SK-N-SH (cell line): ENCODE measurements around the gene EXOC3. TPM values are rescaled to one million over a fixed set of nuclear protein-coding genes. Genes with fewer than 3 reads are reported as not detected.
"Not testable (repeated sequence)": the region's sequence is repeated elsewhere in the genome, so short reads cannot be mapped to it uniquely, and the experiment has no call there.

Source experiments
- CTCF ChIA-PET: fragments of 300-600, 350-600 bp; formaldehyde crosslinking; extraction: SDS; loops from one replicate; lab custom pipeline; 2021; lab: Yijun Ruan, JAX
- POLR2A ChIA-PET: fragments of 350-600 bp; sonication (Branson Sonifier 250); formaldehyde crosslinking; extraction: SDS; loops from one replicate; lab custom pipeline; 2020; ENCODE audit warnings: antibody characterized with exemption, inconsistent platforms; lab: Yijun Ruan, JAX
- DNase-seq: peaks from one replicate; pipeline ENCODE4 v3.0.0; 2012
- H2AFZ ChIP-seq: fragments of 200-600 bp; sonication (generic); 2 replicates; pipeline ENCODE4 v1.8.1; 2016; ENCODE audit warnings: antibody characterized with exemption, mild to moderate bottlenecking, low read depth
- H3F3A ChIP-seq: fragments of 200-600 bp; sonication (generic); replicated peaks from 2 replicates; pipeline ENCODE3; 2016; ENCODE audit warnings: antibody characterized with exemption, mild to moderate bottlenecking; ENCODE audit not compliant: insufficient read depth
- H3K27ac ChIP-seq, 2 experiments: fragments of 200-500 bp in 1 of 2; fragments of 200-600 bp in 1 of 2; sonication (Bioruptor generic) in 1 of 2; sonication (generic), shearing (Covaris generic) in 1 of 2; 2 replicates each; pipeline versions ENCODE4 v1.5.1 to v1.6.1; 2014 to 2016; ENCODE audit warnings: low read depth in 2 of 2, inconsistent platforms in 1 of 2, low read length in 1 of 2, mild to moderate bottlenecking in 1 of 2, mixed read lengths in 1 of 2
- H3K27me3 ChIP-seq: fragments of 200-600 bp; sonication (generic), shearing (Covaris generic); 2 replicates; pipeline ENCODE4 v1.6.1; 2016; ENCODE audit warnings: mixed run types; ENCODE audit not compliant: insufficient read depth
- H3K36me3 ChIP-seq, 2 experiments: fragments of 200-500 bp in 1 of 2; fragments of 200-600 bp in 1 of 2; sonication (Bioruptor generic) in 1 of 2; sonication (generic) in 1 of 2; replicated peaks in 1 of 2; 2 replicates each; pipeline versions ENCODE3 to v1.5.1; 2014 to 2016; ENCODE audit warnings: low read length in 1 of 2, mild to moderate bottlenecking in 1 of 2; ENCODE audit not compliant: insufficient read depth in 2 of 2, control insufficient read depth in 1 of 2
- H3K4me1 ChIP-seq, 2 experiments: fragments of 200-500 bp in 1 of 2; fragments of 200-600 bp in 1 of 2; sonication (Bioruptor generic) in 1 of 2; sonication (generic), shearing (Covaris generic) in 1 of 2; 2 replicates each; pipeline versions ENCODE4 v1.5.1 to v1.6.1; 2014 to 2016; ENCODE audit warnings: low read depth in 1 of 2, low read length in 1 of 2, mixed run types in 1 of 2; ENCODE audit not compliant: insufficient read depth in 2 of 2, control insufficient read depth in 1 of 2
- H3K4me2 ChIP-seq: fragments of 200-600 bp; sonication (generic), shearing (Covaris generic); 2 replicates; pipeline ENCODE4 v1.6.1; 2017; ENCODE audit warnings: mixed run types
- H3K4me3 ChIP-seq, 2 experiments: fragments of 200-500 bp in 1 of 2; fragments of 200-600 bp in 1 of 2; sonication (Bioruptor generic) in 1 of 2; sonication (generic), shearing (Covaris generic) in 1 of 2; 2 replicates each; pipeline versions ENCODE4 v1.5.1 to v1.8.1; 2014 to 2016; ENCODE audit warnings: low read depth in 2 of 2, inconsistent platforms in 1 of 2, low read length in 1 of 2, mild to moderate bottlenecking in 1 of 2, mixed read lengths in 1 of 2, moderate library complexity in 1 of 2
- H3K79me2 ChIP-seq: fragments of 200-600 bp; sonication (generic); 2 replicates; pipeline ENCODE4 v1.8.1; 2017; ENCODE audit warnings: mild to moderate bottlenecking; ENCODE audit not compliant: insufficient read depth
- H3K9ac ChIP-seq: fragments of 200-600 bp; sonication (generic); 2 replicates; pipeline ENCODE4 v1.6.1; 2017; ENCODE audit warnings: mixed run types
- H3K9me2 ChIP-seq: fragments of 200-600 bp; sonication (generic); 2 replicates; pipeline ENCODE4 v1.6.1; 2017; ENCODE audit warnings: mixed run types
- H3K9me3 ChIP-seq: fragments of 200-600 bp; sonication (generic); 2 replicates; pipeline ENCODE4 v1.6.1; 2017; ENCODE audit warnings: mixed run types, mild to moderate bottlenecking, moderate library complexity
- H4K20me1 ChIP-seq: fragments of 200-600 bp; sonication (generic); 2 replicates; pipeline ENCODE4 v1.6.1; 2017; ENCODE audit warnings: mild to moderate bottlenecking, mixed run types; ENCODE audit not compliant: insufficient read depth
- CHD2 ChIP-seq: fragments of 150-350 bp; IDR thresholded peaks from 2 replicates; pipeline ENCODE4 v1.6.1; 2018; ENCODE audit warnings: low read length; ENCODE audit not compliant: partially characterized antibody
- EP300 ChIP-seq, 2 experiments: IDR thresholded peaks; 2 replicates each; pipeline versions ENCODE4 v1.4.0 to v1.6.1; 2012; ENCODE audit warnings: borderline replicate concordance in 1 of 2, low read depth in 1 of 2, low read length in 1 of 2
- GABPA ChIP-seq: IDR thresholded peaks from 2 replicates; pipeline ENCODE4 v1.4.0; 2012; ENCODE audit warnings: low read depth, mild to moderate bottlenecking
- MAX ChIP-seq: IDR thresholded peaks from 2 replicates; pipeline ENCODE4 v1.4.0; 2012; ENCODE audit warnings: low read depth
- MXI1 ChIP-seq: IDR thresholded peaks from 2 replicates; pipeline ENCODE4 v1.6.1; 2012; ENCODE audit warnings: mild to moderate bottlenecking, low read depth, low read length, improper control_type of control experiment
- RCOR1 ChIP-seq: fragments of 150-350 bp; IDR thresholded peaks from 2 replicates; pipeline ENCODE4 v1.6.1; 2017; ENCODE audit warnings: antibody characterized with exemption, low read length
- RFX5 ChIP-seq: IDR thresholded peaks from 2 replicates; pipeline ENCODE4 v1.6.1; 2012; ENCODE audit warnings: mild to moderate bottlenecking, improper control_type of control experiment, low read length
- USF2 ChIP-seq: fragments of 150-350 bp; IDR thresholded peaks from 2 replicates; pipeline ENCODE4 v1.6.1; 2017; ENCODE audit warnings: antibody characterized with exemption, low read length, low read depth, borderline replicate concordance
- WGBS: methylation state at CpG from one replicate; pipeline ENCODE4 v1.1.6; 2017; ENCODE audit warnings: low lambda C conversion rate; 5-methylcytosine and 5-hydroxymethylcytosine counted together
- polyA plus RNA-seq, 3 experiments: library from polyadenylated mRNA; depleted of rRNA; stranded (reverse); fragments of >200 nt; gene quantifications; 2 replicates each; pipeline ENCODE4 v1.2.3, GENCODE V29; 2012
- TF ChIP-seq, protein P1 (sequence below): fragments of 200-600 bp; sonication (generic); IDR thresholded peaks from 2 replicates; pipeline ENCODE4 v1.6.1; 2017; ENCODE audit warnings: antibody characterized with exemption, mild to moderate bottlenecking, moderate library complexity
- TF ChIP-seq, protein P2 (sequence below): IDR thresholded peaks from 2 replicates; pipeline ENCODE4 v1.6.1; 2012; ENCODE audit warnings: mild to moderate bottlenecking, low read depth, low read length, moderate library complexity

The EXOC3 gene
- polyA plus RNA-seq, 1 of the 3 experiments (the other 2 are of a cell fraction), result 25.7 TPM

DNA sequence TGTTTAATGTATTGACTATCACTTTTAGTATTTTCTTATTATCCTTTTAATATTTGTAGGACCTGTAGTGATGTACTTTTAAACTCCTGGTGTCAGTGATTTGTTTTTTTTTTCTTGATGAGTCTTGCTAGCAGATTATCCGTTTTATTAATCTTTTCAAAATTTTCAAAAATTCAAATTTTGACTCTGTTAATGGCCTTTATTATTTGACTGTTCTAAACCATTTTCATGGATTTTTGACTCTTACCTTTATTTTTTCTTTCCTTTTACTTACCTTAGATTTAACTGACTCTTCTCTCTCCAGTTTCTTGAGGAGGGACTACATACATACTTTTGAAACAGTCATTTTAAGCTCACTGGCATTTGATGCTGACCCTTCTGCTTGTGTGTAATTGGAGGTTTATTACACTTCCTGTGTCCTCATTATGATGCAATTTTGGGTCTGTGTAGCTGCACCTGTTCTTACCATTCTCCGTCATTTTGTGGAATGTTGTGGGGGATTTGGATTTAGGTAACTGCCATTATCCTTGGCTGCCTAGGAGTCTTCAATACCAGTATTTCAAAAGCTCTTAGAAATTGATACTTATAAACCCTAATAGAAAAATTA is 32.0 kb upstream of the EXOC3 start:
- no peaks in the 10 kb centered on the region for H3F3A ChIP-seq
- TF ChIP-seq MXI1 (no peak), EP300 (IDR thresholded peaks at IDR 0.05; ENCODE audit: borderline replicate concordance in 1 of 2, low read depth in 1 of 2, low read length in 1 of 2) (no peak), RCOR1 (no peak), USF2 (no peak), MAX (no peak), RFX5 (no peak)
- POLR2A ChIA-PET, result no interaction called here

DNA sequence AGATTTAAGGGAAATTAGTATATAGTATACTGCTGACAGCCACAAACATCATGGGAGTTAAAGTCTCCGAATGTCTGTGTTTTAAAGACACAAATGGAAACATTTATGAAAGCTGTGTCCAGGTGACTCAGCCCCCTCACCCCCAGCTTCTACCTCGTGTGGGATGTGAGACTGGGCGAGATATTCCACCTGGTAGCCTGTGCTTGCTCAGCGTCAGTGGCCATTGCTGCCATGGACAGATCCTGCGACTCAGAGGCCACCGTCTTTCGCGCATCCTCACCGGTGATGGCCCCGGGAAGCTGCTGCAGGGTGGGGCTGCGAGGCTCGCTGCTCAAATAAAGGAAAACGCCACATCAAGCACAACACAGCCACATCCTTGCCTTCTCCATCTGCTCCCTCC is 31.2 kb upstream of the EXOC3 start:
- POLR2A ChIA-PET, result no interaction called here
- CTCF ChIA-PET, result no interaction called here
- Histone ChIP-seq H2AFZ (no peak overlapping the region), H3K27me3 (no peaks in the 10 kb centered on the region), H3K36me3 (no peaks in the 10 kb centered on the region), H3K79me2 (no peaks in the 10 kb centered on the region), H3K4me1 (peaks cover 0 to 3% of the 10 kb centered on the region in 2 experiments; a peak in 1 of 4 replicates), H3K4me2 (no peak overlapping the region), H3F3A (no peaks in the 10 kb centered on the region), H3K27ac (no peak overlapping the region), H3K9me3 (no peaks in the 10 kb centered on the region), H4K20me1 (no peaks in the 10 kb centered on the region), H3K9me2 (no peaks in the 10 kb centered on the region), H3K4me3 (no peak overlapping the region), H3K9ac (no peak overlapping the region)
- no peak for DNase-seq
- TF ChIP-seq, protein P1, sequence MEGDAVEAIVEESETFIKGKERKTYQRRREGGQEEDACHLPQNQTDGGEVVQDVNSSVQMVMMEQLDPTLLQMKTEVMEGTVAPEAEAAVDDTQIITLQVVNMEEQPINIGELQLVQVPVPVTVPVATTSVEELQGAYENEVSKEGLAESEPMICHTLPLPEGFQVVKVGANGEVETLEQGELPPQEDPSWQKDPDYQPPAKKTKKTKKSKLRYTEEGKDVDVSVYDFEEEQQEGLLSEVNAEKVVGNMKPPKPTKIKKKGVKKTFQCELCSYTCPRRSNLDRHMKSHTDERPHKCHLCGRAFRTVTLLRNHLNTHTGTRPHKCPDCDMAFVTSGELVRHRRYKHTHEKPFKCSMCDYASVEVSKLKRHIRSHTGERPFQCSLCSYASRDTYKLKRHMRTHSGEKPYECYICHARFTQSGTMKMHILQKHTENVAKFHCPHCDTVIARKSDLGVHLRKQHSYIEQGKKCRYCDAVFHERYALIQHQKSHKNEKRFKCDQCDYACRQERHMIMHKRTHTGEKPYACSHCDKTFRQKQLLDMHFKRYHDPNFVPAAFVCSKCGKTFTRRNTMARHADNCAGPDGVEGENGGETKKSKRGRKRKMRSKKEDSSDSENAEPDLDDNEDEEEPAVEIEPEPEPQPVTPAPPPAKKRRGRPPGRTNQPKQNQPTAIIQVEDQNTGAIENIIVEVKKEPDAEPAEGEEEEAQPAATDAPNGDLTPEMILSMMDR, result no peak
- TF ChIP-seq, protein P2, sequence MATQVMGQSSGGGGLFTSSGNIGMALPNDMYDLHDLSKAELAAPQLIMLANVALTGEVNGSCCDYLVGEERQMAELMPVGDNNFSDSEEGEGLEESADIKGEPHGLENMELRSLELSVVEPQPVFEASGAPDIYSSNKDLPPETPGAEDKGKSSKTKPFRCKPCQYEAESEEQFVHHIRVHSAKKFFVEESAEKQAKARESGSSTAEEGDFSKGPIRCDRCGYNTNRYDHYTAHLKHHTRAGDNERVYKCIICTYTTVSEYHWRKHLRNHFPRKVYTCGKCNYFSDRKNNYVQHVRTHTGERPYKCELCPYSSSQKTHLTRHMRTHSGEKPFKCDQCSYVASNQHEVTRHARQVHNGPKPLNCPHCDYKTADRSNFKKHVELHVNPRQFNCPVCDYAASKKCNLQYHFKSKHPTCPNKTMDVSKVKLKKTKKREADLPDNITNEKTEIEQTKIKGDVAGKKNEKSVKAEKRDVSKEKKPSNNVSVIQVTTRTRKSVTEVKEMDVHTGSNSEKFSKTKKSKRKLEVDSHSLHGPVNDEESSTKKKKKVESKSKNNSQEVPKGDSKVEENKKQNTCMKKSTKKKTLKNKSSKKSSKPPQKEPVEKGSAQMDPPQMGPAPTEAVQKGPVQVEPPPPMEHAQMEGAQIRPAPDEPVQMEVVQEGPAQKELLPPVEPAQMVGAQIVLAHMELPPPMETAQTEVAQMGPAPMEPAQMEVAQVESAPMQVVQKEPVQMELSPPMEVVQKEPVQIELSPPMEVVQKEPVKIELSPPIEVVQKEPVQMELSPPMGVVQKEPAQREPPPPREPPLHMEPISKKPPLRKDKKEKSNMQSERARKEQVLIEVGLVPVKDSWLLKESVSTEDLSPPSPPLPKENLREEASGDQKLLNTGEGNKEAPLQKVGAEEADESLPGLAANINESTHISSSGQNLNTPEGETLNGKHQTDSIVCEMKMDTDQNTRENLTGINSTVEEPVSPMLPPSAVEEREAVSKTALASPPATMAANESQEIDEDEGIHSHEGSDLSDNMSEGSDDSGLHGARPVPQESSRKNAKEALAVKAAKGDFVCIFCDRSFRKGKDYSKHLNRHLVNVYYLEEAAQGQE, result no peak
- TF ChIP-seq CHD2 (no peak), GABPA (no peak)
- WGBS, result 68% methylated on average over 13 of the region's 13 CpGs

More for the DNA sequence above, 32.0 kb upstream of the EXOC3 start:
- no peak for DNase-seq
- Histone ChIP-seq H3K79me2 (no peaks in the 10 kb centered on the region), H4K20me1 (no peaks in the 10 kb centered on the region), H3K27ac (no peak overlapping the region), H3K27me3 (no peaks in the 10 kb centered on the region), H3K9me2 (no peaks in the 10 kb centered on the region), H3K9ac (no peak overlapping the region), H3K4me2 (no peak overlapping the region), H3K4me3 (no peak overlapping the region), H3K9me3 (no peaks in the 10 kb centered on the region), H2AFZ (no peak overlapping the region), H3K4me1 (peaks cover 0 to 3% of the 10 kb centered on the region in 2 experiments; a peak in 1 of 4 replicates), H3K36me3 (no peaks in the 10 kb centered on the region)
- CTCF ChIA-PET, result interaction anchor here (1.3 kb wide), 1 partner anchor 20 kb away, joined by 3 read pairs; no protein-coding TSS in a partner anchor
- WGBS, result 49% methylated on average over 2 of the region's 2 CpGs

DNA sequence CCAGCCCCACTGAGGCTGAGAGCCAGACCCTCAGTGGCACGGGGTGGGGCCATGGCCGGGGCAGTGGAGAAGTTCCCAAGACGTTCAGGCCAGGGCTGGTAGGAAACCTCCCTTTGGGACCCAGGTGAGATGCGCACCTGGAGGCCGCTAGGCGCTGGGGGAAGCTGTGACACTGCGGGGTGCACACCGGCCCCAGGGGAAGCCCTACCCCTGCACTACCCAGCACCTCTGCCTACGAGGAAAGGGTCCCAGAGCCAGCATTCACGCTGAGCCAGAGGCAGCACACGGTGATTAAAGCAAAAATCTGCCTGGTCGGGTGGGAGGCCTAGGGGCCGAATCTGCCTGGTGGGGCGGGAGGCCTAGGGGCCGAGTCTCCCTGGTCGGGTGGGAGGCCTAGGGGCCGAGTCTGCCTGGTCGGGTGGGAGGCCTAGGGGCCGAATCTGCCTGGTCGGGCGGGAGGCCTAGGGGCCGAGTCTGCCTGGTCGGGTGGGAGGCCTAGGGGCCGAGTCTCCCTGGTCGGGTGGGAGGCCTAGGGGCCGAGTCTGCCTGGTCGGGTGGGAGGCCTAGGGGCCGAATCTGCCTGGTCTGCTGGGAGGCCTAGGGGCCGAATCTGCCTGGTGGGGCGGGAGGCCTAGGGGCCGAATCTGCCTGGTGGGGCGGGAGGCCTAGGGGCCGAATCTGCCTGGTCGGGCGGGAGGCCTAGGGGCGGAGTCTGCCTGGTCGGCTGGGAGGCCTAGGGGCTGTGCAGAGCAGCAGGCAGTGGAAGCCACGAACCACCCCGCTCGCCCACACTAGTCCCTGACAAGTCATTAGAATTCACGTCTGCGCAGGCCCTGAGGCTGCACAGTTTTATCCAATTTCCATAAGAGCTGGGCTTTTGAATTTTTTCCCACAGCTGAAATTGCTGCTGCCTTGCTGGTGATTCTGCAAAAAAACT is 27.7 kb upstream of the EXOC3 start:
- WGBS, result 83% methylated on average over 16 of the region's 42 CpGs
- CTCF ChIA-PET, result interaction anchor here (1.3 kb wide), 1 partner anchor 16 kb away, joined by 6 read pairs; no protein-coding TSS in a partner anchor
- H3K27ac ChIP-seq, result not testable (repeated sequence)

More for the DNA sequence above, 27.7 kb upstream of the EXOC3 start:
- DNase-seq, H4K20me1 ChIP-seq, H3K36me3 ChIP-seq, H3F3A ChIP-seq, POLR2A ChIA-PET, H2AFZ ChIP-seq, H3K79me2 ChIP-seq, H3K4me1 ChIP-seq, H3K9ac ChIP-seq, H3K4me3 ChIP-seq, H3K9me2 ChIP-seq, H3K4me2 ChIP-seq, H3K27me3 ChIP-seq, H3K9me3 ChIP-seq: not testable (repeated sequence)
